Measurements from ENCODE around the gene ACSS1. TPM values are rescaled to one million over a fixed set of nuclear protein-coding genes. Genes with fewer than 3 reads are reported as not detected.

The ACSS1 gene
- total RNA-seq, 1 experiment from 2014 or later, result 3.6 TPM

DNA sequence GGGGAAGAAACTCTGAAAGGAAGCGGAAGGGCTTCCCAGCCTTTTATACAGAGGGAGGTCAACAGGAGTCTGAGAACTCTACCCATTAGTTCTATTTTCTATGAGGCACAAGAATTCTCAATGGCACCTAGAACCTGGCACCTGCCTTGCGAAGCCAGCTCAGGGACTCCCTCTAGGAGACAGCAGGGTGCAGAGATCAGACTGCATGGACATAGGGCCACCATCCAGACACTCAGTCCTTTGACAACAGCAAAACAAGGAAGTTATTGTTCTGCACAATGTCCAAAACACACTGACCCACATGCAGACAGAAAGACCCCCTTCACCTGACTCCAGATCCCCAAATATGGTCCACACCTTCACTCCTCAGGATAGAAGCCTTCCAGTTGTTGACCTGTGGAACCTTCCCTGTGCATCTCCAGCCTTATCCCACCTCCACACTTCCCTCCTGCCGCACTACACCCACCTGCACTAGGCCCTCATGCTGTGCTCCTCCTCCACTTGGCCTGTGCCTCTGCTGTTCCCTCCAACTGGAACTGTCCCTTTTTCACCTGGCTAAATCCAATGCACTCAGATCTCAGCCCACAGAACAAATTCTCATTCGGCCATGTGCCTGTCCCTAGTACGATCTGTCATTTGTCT, 27.8 kb downstream of the ACSS1 start:
- H3K4me3 Mint-ChIP-seq (ENCODE audit: low read depth, unreplicated experiment), result no peak overlapping the region
- peaks cover 12% of the 10 kb centered on the region for H3K4me1 Mint-ChIP-seq (ENCODE audit: low read depth, unreplicated experiment)
- H3K9me3 Mint-ChIP-seq (ENCODE audit: low read depth, unreplicated experiment), result no peaks in the 10 kb centered on the region
- CTCF ChIA-PET, result no interaction called here
- TF ChIP-seq, protein P1, sequence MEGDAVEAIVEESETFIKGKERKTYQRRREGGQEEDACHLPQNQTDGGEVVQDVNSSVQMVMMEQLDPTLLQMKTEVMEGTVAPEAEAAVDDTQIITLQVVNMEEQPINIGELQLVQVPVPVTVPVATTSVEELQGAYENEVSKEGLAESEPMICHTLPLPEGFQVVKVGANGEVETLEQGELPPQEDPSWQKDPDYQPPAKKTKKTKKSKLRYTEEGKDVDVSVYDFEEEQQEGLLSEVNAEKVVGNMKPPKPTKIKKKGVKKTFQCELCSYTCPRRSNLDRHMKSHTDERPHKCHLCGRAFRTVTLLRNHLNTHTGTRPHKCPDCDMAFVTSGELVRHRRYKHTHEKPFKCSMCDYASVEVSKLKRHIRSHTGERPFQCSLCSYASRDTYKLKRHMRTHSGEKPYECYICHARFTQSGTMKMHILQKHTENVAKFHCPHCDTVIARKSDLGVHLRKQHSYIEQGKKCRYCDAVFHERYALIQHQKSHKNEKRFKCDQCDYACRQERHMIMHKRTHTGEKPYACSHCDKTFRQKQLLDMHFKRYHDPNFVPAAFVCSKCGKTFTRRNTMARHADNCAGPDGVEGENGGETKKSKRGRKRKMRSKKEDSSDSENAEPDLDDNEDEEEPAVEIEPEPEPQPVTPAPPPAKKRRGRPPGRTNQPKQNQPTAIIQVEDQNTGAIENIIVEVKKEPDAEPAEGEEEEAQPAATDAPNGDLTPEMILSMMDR (IDR thresholded peaks at IDR 0.05; ENCODE audit: unreplicated experiment), result no peak
- intact Hi-C loops (cut with micrococcal nuclease; ENCODE audit: unreplicated experiment), result no loop called here
- no peaks in the 10 kb centered on the region for H3K36me3 Mint-ChIP-seq (ENCODE audit: insufficient read depth, unreplicated experiment)
- H3K27me3 Mint-ChIP-seq (ENCODE audit: unreplicated experiment), result no peaks in the 10 kb centered on the region
- no peak for DNase-seq
- H3K27ac Mint-ChIP-seq (ENCODE audit: unreplicated experiment), result no peak overlapping the region
- no TSS peak for BruUV-seq (replicated peaks)

DNA sequence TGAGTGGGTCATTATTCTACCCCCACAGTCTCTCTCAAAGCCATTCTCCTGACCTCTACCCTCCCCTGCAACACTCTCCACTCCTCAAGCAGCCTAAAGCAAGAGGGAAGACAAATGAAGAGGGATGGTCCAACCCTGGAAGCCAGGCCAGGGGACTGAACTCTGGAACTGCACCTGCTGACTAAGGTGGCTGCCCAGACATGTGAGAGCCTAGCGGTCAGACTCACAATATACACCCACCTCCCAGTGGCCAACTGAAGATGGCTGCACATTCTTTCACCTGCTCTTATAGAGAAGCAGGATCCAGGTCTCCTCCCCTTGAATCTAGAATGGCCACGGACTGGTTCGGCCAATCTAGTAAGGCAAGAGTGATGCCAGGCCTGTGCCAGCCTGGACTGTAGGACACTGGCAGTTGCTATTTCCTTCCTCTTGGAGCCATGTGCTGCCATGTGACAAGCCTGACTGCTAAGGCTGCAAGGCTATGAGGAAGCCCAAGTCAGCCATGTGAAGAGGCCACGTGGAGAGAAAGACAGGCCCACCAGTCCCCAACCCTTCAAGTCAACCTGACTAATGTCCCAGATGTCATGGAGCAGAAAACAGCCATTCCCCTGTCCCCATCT, 31.8 kb downstream of the ACSS1 start:
- H3K27ac Mint-ChIP-seq (ENCODE audit: unreplicated experiment), result no peak overlapping the region
- H3K36me3 Mint-ChIP-seq (ENCODE audit: insufficient read depth, unreplicated experiment), result no peaks in the 10 kb centered on the region
- no peaks in the 10 kb centered on the region for H3K9me3 Mint-ChIP-seq (ENCODE audit: low read depth, unreplicated experiment)
- H3K4me1 Mint-ChIP-seq (ENCODE audit: low read depth, unreplicated experiment), result no peaks in the 10 kb centered on the region
- BruUV-seq (replicated peaks), result no TSS peak
- TF ChIP-seq, protein P1 (IDR thresholded peaks at IDR 0.05; ENCODE audit: unreplicated experiment), result no peak
- no peaks in the 10 kb centered on the region for H3K27me3 Mint-ChIP-seq (ENCODE audit: unreplicated experiment)
- CTCF ChIA-PET, result no interaction called here
- intact Hi-C loops (cut with micrococcal nuclease; ENCODE audit: unreplicated experiment), result no loop called here
- no peak for DNase-seq
- no peak overlapping the region for H3K4me3 Mint-ChIP-seq (ENCODE audit: low read depth, unreplicated experiment)

DNA sequence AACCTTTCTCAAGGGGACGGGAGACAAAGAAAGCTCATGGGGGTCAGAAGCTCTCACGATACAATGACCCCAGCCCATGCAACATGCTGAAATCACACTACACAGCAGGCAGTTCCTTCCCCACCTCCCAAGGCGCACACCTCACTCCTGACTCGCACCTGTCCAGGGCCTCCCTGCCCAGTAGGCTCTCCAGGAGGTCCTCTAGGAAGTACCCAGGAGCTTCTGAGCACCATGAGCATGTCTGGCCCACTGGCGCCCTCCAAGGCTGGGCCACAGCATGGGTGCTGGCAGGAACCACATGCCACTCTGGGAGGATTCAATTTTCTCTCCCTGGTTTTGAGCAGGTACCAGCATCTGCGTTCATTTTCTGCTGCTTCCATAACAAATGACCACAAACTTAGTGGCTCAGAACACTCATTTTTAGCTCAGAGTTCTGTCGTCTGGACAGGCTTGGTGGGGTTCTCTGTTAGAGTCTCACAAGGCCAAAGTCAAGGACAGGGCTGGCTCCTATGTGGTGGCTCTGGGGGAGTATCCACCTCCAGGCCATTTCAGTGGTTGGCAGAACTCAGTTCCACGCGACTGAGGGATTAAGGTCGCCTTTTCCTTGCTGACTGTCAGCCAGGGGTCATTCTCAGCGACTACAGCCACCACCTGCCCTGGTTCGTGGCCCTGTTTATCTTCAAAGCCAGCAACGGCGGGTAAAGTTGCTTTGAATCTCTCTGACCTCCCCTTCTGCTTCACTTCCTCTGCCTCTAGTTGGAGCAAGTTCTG, 32.7 kb downstream of the ACSS1 start:
- H3K27me3 Mint-ChIP-seq (ENCODE audit: unreplicated experiment), result no peaks in the 10 kb centered on the region
- intact Hi-C loops (cut with micrococcal nuclease; ENCODE audit: unreplicated experiment), result no loop called here
- no peaks in the 10 kb centered on the region for H3K9me3 Mint-ChIP-seq (ENCODE audit: low read depth, unreplicated experiment)
- H3K27ac Mint-ChIP-seq (ENCODE audit: unreplicated experiment), result no peak overlapping the region
- no peak for DNase-seq
- TF ChIP-seq, protein P1 (IDR thresholded peaks at IDR 0.05; ENCODE audit: unreplicated experiment), result no peak
- no TSS peak for BruUV-seq (replicated peaks)
- H3K4me3 Mint-ChIP-seq (ENCODE audit: low read depth, unreplicated experiment), result no peak overlapping the region
- H3K36me3 Mint-ChIP-seq (ENCODE audit: insufficient read depth, unreplicated experiment), result no peaks in the 10 kb centered on the region
- H3K4me1 Mint-ChIP-seq (ENCODE audit: low read depth, unreplicated experiment), result no peaks in the 10 kb centered on the region
- CTCF ChIA-PET, result no interaction called here

DNA sequence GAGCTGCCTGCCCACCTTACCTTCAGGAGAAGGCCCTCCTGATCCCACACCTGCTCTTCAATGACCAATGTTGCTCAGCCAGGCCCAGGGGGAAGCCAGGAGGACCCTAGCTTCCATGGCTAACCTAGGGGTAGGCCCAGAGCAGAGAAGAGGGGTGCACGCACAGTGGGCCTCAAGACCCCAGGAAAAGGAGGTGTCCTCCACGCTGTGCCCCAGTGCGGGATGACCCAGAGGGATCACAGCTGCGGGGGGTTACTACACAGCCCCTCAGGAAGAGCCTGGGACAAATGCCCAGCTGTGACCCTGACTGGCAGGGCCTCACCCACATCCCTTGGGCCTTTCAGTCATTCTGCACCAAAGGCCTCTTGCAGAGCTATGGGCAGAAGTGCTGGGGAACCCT, 33.8 kb downstream of the ACSS1 start:
- Mint-ChIP-seq H3K27me3 (ENCODE audit: unreplicated experiment) (no peaks in the 10 kb centered on the region), H3K9me3 (ENCODE audit: low read depth, unreplicated experiment) (no peaks in the 10 kb centered on the region), H3K27ac (ENCODE audit: unreplicated experiment) (no peak overlapping the region), H3K36me3 (ENCODE audit: insufficient read depth, unreplicated experiment) (no peaks in the 10 kb centered on the region), H3K4me1 (ENCODE audit: low read depth, unreplicated experiment) (no peaks in the 10 kb centered on the region), H3K4me3 (ENCODE audit: low read depth, unreplicated experiment) (no peak overlapping the region)
- intact Hi-C loops (cut with micrococcal nuclease; ENCODE audit: unreplicated experiment), result no loop called here
- DNase-seq, result no peak
- TF ChIP-seq, protein P1 (IDR thresholded peaks at IDR 0.05; ENCODE audit: unreplicated experiment), result no peak
- BruUV-seq (replicated peaks), result no TSS peak
- CTCF ChIA-PET, result no interaction called here
